VCaP (cell line): ENCODE measurements around the gene DDX25.

ENCODE experiments used
- H3K27ac ChIP-seq: fragments of 450-650 bp; 2 replicates; pipeline ENCODE4 v1.5.1; 2017
- CTCF ChIP-seq: fragments of 450-650 bp; conservative IDR thresholded peaks from 2 replicates; pipeline ENCODE4 v1.5.1; 2017; ENCODE audit warnings: mild to moderate bottlenecking, moderate library complexity

DDX25 gene

GRCh38 chr11:125960771-125961170 is 56.5 kb downstream of the DDX25 start:
- no peak overlapping the region for H3K27ac ChIP-seq
- no peak for TF ChIP-seq CTCF

GRCh38 chr11:125967515-125967914 is 63.2 kb downstream of the DDX25 start:
- TF ChIP-seq CTCF, result no peak
- H3K27ac ChIP-seq, result no peak overlapping the region

DNA sequence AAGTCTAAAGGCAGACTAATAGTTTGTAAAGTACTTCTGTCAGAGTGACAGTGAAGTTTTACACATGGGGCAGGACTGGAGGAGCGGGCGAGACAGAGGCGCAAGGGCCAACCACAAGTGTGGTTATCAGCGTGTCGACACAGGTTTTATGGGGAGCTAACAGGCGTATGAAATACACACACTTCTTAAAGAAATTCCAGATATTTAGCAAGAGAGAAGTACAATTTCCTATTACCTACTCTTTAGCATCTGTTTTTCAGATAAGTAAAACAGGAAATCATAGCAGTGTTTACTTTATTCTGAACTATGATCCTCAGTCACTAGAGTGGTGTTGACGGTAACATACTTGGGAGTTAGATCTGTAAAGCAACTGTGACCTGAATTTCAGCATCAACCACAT is 64.0 kb downstream of the DDX25 start:
- TF ChIP-seq CTCF, result no peak
- peak overlapping the region; percentile 7 for H3K27ac ChIP-seq

DNA sequence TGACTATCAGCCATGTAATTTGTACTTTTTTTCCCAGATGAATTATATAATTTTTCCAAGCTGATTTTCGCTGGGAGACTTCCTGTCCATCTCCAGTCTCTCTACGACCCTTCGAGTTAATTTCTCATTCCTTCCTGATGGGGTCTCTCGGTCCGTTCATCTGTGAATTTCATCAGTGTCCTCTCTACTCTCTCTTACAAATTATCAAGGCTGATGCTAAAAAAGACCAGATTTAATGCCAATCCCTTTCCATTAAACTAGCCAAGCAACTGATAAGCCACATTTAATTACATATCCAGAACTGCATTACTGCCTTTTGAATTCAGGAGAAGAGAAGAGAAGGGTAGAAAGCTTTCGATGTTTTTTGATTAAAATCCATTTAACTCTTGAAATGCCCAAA is 67.3 kb downstream of the DDX25 start:
- TF ChIP-seq CTCF, result no peak
- H3K27ac ChIP-seq, result no peak overlapping the region

DNA sequence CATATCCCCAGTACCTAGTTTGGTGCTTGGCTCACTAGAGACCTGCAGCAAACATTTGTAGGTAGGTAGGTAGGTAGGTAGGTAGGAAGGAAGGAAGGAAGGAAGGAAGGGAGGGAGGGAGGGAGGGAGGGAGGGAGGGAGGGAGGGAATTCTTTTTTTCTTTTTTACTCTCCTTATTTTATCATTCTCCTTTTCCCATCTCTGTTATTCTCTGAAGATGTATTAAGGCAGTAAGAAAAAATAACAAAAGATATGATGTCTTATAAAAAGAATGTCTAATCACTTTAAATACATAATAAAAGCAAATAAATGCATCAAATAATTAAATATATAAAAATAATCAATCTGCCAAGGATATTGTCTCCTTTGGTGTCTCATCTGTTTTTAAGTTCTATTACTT is 70.0 kb downstream of the DDX25 start:
- TF ChIP-seq CTCF, result no peak

DNA sequence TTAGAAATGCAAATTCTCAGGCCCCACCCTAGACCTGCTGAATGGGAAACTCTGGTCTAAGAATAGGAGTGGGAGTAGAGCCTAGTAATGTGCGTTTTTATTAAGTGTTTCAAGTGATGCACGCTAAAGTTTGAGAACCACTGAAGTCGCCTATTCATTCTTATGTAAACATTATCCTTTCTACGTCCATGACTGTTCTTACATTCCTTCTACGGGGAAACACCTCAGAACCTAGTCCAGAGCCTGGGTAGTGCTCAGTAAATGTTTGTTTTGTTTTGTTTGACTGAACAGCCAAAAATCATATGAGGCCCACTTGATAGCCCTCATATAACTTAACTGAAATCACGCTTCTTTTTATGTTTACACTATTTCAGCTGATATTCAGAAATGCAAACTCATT is 71.3 kb downstream of the DDX25 start:
- no peak for TF ChIP-seq CTCF

More for the DNA sequence above, 70.0 kb downstream of the DDX25 start:
- H3K27ac ChIP-seq, result no peak overlapping the region

GRCh38 chr11:125976156-125976555 is 71.8 kb downstream of the DDX25 start:
- no peak overlapping the region for H3K27ac ChIP-seq

More for the DNA sequence above, 71.3 kb downstream of the DDX25 start:
- H3K27ac ChIP-seq, result no peak overlapping the region

More at GRCh38 chr11:125976156-125976555, 71.8 kb downstream of the DDX25 start:
- no peak for TF ChIP-seq CTCF
